Hematopoietic multipotent progenitor cell treated with erythropoietin and hydrocortisone succinate and interleukin-3 and kit ligand, for 8 days (in vitro differentiated cells): ENCODE data around the gene PCCA.
A peak's percentile ranks its signal among the peaks of the same experiment; 100 is the strongest.
"Not testable (repeated sequence)": the region's sequence is repeated elsewhere in the genome, so short reads cannot be mapped to it uniquely, and the experiment has no call there.

Source experiments
- DNase-seq: peaks from one replicate; pipeline ENCODE4 v3.0.0-alpha.2; 2015

The PCCA gene

DNA sequence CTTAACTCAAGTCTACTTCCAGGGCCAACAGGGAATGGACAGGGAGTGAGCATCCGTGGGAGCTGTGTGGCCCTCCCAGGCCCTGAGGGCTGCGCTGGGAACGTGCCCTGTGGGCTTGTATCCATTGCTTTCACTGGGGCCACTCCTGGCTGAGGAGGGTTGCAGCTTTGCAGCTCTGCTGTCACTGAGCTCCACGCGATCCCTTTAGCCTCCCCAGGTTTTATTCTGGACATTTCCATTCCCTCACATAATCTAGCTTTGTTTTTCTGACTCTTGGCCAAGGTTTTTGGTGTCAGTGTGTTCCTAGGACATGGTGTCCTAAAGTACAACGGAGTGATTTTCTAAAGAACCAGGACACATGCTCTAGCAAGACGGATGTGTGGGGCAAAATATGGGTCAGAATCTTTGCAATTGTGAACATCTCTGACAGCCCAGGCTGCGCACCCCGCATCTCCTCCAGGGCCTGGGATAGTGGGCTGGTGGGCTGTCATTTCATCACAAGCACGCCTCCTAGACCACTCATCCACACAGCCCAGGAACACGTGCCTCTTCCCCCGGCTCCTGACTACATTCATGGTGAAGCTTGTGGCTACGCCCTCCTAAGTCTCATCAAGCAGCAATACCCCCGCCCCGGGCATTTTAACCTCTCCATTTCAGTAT is 471.7 kb downstream of the PCCA start:
- no peak for DNase-seq

DNA sequence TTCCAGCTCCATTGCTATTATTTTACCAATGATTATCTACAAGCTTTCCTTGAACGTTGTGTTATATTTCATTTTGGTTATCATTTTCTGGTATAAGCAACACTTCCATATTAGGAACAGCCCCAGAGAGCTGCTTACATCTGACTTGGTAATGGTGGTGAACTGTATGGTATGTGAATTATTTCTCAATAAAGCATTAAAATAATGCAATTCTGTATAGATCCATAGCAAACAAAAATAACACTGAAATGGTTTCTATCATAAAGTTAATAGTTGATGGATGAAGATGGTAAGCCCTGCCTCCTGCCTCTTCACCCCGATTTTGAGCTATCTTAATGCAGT is 472.2 kb downstream of the PCCA start:
- DNase-seq: no peak

DNA sequence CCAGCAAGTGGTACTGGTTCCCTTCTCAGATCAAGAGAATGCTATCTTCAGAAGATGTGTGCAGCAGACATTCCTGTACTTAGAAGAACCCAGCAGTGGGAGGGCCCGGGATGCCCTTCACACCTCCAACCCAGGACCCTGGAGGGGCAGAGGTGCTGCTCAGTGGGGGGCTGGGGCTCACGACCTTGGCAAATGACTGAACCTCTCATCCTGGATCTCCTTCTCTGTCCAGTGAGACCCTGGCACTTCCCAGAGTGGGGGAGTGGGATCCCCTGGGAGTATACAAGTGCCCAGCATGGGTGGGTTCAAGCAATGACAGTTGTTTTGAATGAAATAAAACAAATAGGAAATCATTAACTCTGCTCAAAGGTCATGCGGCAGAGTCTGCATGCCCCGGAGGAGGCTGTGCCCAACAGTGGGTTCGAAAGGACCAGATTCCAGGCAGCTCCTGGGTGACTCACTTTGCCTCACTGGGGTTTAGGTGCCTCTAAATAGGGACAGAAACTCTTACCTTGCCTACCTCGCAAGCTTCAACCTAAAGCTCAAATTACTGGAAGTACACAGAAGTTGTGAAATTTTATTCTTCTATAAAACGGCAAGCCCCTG is 472.8 kb downstream of the PCCA start:
- no peak for DNase-seq

DNA sequence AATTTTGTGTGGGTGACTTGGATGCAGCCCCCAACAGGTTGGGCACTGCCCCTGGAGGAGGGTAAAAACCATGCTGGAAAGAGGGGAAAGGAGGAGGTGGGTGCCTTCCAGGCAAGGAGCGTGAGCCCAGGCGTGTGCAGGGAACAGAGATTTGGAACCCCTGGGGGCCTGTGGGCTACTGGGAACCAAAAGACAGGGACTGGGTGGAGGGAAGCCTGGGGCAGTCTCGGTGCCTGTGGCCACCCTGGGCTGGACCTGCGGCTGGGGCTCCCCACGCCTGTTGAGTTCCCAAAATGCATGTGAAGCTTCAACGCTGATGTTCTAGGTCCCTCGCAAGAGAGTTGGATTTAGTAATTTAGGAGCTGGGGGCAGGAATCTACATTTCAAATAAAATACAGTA is 474.9 kb downstream of the PCCA start:
- no peak for DNase-seq

DNA sequence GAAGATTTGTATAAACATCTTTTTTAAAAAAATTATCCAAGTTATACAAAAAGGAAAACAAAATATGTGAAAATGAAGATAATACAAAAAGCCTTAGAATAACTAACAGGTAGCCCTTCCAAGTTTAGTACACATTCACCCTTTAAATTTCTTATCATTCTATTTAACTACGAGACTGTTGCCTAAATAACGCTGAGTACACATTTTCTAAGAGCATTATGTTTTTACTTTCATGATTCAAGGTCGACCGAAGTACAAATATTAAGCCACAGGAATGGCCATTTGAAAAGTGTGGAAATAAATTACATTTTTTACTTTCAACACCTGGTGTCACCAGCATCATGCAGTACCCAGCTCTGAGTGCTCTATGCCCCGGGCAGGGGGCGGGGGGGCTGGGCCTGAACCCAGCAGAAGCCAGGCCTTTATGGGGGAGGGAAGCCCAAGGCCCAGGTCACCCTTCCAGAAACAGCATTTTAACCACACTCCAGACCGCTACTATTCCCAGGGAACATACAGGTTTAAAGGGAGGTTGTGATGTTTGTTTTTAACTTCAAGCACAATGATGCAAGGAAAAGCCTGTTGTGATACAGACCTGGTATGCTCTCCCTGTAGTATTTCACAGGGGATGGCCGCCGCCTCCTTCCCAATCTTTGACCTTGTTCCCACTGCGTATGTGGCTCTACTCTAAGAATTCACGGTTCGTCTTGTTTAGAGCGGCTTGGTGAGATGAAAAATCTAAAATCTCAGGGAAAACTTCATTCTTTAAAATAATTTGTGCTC is 475.7 kb downstream of the PCCA start:
- no peak for DNase-seq

DNA sequence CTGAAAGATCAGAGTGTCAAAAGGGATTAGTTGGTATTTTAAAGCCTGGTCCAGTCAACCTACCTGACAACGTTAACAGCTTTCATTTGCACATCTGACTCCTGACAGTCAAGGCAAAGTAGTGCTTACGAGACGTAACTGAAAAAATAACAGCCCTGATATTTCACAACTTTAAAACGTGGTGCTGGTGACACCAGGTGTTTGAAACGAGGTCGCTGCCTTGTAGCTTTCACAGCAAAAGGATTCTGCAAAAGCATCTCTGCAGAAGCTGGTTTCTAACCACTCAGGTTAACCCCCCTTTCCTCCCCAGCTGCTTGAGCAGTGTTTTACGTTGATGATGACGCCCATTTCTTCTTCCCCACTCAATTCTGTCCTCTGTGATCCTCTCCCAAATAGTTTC is 476.4 kb downstream of the PCCA start:
- no peak for DNase-seq

DNA sequence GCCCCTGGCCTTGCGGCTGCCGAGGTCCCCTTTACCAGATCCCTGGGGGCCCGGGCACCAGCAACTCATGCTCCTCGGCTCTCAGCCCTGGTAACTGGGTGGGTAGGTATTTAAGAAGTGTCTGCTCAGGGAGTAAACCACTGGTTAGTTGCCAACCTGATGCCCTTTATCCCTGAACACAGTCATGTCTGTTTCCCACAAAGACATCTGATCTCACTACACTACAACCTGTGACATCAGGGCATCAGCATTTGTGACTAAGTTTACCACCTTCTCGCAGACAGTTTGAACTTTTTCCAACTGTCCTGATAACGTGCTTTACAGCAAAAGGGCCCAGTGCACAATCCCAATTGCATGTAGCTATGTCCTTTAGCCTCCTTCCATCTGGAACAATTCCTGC is 477.6 kb downstream of the PCCA start:
- no peak for DNase-seq

DNA sequence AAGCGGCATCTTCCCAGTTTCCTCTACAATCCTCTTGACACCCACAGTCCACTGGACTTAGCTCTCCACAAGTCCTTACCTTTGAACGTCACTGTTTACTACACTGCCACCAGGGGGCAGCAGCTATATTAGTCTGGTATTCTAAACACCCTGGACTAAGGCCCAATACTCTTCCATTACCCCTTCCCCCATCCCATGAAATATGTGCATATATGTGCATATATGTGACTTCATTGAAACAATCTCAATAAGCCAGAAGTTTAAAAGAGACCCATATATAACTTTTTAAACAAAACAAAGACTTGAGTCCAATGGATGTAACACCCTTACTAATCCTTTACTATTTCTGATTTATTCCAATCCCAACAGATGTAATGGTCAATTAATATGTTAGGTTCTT is 484.2 kb downstream of the PCCA start:
- DNase-seq: peak; percentile 83

DNA sequence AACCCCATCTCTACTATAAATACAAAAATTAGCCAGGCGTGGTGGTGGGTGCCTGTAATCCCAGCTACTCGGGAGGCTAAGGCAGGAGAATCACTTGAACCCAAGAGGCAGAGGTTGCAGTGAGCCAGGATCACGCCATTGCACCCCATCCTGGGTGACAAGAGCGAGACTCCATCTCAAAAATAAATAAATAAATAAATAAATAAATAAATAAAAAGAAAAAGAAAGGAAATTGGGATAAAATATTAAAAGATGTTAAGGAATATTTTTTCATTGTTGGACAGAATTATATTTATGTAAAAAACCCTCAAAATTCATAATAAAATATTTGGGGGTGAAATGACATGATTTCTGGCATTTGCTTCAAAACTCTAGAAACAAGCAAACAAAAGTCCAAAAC is 488.3 kb downstream of the PCCA start:
- DNase-seq: not testable (repeated sequence)
